HG03060 (cell line): Measurements from ENCODE around the gene PLEKHD1.
"Not testable (repeated sequence)": the region's sequence is repeated elsewhere in the genome, so short reads cannot be mapped to it uniquely, and the experiment has no call there.

Experiments used
- ATAC-seq: cut with Tn5 transposase; IDR thresholded peaks from one replicate; pipeline ENCODE4 v1.9.1; 2021; ENCODE audit warnings: low read depth, moderate number of reproducible peaks; ENCODE audit not compliant: unreplicated experiment

Gene PLEKHD1

GRCh38 chr14:69480136-69480535 is 4.4 kb upstream of the PLEKHD1 start:
- no peak for ATAC-seq

- peak; percentile 81 for ATAC-seq
Observed at GRCh38 chr14:69481815-69482568, 2.5 kb upstream of the PLEKHD1 start.

GRCh38 chr14:69483765-69484443 is 624 bp upstream of the PLEKHD1 start:
- ATAC-seq, result no peak

GRCh38 chr14:69485315-69485660 is 760 bp downstream of the PLEKHD1 start:
- no peak for ATAC-seq

DNA sequence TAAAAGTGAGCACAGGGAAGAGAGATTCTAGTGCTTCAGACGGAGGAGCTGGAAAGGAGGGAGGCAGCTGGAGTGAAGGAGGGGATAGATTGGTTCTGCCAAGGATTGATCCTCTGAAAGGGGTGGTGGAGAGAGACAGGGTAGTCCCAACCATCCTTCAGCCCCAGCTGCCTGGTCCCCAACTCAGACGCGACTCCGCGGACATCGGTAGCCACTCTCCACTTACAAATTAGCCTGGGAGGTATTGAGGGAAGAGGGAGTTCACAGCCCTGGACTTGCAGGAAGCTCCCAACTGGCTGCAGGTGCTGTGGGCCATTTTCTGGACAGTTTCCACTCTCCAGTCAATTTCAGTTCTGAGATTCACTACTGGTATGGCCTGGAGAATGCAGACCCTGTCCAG is 1.2 kb downstream of the PLEKHD1 start:
- no peak for ATAC-seq

- ATAC-seq, result no peak
Observed at GRCh38 chr14:69487226-69487625, 2.7 kb downstream of the PLEKHD1 start.

- ATAC-seq, result no peak
Observed at GRCh38 chr14:69487771-69488170, 3.2 kb downstream of the PLEKHD1 start.

- ATAC-seq, result no peak
Observed at GRCh38 chr14:69489495-69489894, 5.0 kb downstream of the PLEKHD1 start.

DNA sequence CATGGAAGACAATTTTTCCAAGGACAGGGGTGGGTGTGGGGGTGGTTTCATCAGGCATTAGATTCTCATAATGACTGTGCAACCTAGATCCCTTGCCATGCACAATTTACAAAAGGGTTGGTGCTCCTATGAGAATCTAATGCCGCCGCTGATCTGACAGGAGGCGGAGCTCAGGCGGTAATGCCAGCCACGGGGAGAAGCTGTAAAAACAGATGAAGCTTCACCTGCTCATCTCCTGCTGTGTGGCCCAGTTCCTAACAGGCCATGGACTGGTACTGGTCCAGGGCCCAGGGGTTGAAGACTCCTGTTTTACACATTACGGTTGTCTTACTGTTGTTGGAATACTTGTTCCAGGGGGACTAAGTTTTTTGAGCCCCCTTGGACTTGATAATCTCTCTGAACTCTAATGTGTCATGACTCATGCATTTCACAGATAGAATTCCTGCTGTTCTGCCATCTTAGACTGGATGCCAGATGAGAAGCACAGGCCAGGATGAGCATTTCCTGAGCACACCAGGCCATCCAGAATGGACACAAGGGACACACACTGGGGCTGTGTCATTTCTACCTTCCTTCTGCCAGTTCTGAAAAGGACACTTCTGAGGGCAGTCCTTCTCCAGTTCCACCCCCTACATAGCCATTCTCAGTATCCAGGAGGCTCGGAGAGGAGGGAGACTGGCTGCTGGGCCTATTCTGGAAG is 5.8 kb downstream of the PLEKHD1 start:
- no peak for ATAC-seq

- no peak for ATAC-seq
Observed at GRCh38 chr14:69491193-69491592, 6.7 kb downstream of the PLEKHD1 start.

DNA sequence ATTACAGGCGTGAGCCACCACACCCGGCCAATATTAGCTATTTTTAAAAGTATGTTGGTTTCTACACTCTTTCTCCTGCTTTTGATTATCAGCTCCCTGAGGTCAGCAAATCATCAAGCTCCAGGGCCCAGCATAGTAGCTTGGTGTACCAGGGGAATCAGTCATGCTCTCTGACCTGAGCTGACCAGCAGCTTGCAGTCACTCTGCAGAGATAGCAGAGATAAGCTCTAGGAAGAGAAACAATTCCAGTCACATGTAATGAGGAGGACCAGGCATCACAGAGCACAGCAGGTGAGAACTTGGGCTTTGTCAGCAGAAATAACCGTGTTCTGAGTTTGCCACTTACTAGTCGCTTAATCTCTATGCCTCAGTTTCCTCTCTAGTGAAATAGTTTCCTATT is 8.5 kb downstream of the PLEKHD1 start:
- ATAC-seq, result no peak

DNA sequence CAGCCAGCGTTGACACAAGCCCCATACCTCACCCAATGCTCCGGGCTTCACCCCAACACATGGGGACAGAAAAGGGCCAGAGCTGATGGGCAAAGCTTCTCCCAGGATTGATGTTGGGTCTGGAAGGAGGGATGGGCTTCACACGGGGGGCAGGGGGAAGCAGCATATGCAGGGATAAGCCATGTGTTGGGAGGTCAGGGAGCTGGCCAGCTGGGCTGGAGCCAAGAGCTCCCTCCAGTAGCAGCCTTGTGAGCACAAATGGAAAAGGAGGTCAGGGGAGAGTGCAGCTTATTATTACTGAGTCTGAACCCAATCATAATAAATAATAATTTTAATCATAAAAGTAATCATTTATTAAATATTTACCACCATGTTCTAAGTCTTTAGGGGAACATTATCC is 9.3 kb downstream of the PLEKHD1 start:
- no peak for ATAC-seq

- no peak for ATAC-seq
Observed at GRCh38 chr14:69495341-69495921, 10.9 kb downstream of the PLEKHD1 start.

- not testable (repeated sequence) for ATAC-seq
Observed at GRCh38 chr14:69497866-69498265, 13.3 kb downstream of the PLEKHD1 start.

DNA sequence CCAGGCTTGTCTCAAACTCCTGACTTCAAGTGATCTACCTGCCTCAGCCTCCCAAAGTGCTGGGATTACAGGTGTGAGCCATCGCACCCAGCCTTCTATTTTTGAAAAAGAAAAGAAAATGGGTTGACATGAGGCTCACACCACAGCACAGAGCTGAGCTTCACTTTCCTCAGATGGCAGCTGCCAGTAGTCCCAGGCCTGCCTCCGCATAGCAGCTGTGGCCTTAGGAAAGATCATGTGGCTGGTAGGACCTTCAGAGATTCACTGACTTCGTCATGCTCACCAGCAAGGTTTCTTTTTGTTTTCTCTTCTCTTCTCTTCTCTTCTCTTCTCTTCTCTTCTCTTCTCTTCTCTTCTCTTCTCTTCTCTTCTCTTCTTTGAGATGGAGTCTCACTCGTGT is 13.8 kb downstream of the PLEKHD1 start:
- not testable (repeated sequence) for ATAC-seq

DNA sequence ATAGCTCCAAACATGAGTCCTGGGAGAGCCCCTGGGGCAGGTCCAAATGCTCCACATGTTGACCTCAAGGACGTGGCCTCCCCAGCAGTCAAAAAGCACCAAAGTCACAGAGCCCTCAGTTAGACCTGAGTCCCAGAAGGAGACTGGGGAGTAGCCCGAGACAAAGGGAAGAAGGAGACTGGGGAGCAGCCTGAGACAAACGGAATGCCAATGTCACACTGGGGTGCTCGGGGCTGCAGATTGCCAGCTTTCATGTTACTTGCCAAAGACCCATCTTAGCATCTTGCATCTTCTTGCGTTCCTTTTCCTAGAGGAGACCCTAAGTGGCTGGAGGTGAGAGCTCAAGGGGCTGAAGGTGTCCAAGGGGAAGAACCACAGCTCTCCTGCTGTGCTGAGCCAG is 14.9 kb downstream of the PLEKHD1 start:
- ATAC-seq, result no peak

- no peak for ATAC-seq
Observed at GRCh38 chr14:69500096-69500495, 15.6 kb downstream of the PLEKHD1 start.

DNA sequence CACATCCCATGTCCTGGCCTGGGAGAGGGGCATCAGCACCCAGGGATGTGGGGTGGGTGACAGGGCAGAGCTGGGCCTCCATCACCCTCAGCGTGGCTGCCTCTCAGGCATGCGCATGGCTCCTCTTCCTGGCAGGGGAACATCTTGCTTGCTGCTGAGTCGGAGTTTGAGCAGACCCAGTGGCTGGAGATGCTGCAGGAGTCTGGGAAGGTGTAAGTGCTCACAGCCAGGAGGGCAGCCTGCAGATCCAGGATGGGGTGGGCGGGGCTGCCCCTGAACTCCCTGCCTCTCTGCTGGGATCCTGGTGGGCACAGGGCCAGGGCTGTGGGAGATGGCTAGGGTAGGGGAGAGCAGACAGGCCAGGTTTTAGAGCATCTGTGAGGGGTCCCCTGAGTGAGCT is 16.2 kb downstream of the PLEKHD1 start:
- ATAC-seq, result no peak

DNA sequence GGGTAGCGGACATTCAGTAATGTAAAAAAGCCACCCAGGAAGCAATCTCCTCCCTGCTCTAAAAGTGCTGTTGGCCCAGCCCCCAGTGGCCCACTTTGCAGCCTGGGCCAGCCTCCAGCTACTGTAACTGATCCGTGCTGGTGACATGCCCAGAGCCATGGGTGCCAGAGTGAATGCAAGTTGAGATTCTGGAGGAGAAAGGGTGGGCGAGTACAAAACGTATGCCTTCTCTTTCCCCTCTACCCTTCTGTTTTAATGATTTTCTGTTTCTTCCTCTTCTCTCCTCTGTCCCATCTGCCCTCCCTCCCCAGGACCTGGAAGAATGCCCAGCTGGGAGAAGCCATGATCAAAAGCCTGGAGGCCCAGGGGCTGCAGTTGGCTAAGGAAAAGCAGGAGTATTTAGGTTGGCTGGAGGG is 16.9 kb downstream of the PLEKHD1 start:
- no peak for ATAC-seq

DNA sequence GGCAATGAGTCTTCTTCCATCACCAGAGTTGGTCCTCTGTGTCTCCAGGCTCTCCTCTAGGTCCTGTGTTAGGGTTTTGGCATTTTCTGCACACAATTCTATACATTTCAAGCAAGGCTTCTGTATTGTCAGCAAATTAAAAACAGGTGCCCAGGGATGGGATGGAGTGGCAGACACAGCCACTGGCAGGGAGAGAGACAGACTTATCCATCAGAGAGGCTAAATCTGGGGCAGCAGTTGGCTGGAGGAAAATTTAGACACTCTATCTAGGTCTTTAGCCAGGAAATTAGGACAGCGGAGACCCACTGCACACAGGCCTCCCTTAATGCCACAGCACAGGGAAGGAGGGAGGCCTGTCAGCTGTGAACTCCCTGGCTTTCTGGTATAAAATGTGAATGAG is 20.2 kb downstream of the PLEKHD1 start:
- ATAC-seq, result no peak
